Measurements from ENCODE around the gene SAMD13.

DNA sequence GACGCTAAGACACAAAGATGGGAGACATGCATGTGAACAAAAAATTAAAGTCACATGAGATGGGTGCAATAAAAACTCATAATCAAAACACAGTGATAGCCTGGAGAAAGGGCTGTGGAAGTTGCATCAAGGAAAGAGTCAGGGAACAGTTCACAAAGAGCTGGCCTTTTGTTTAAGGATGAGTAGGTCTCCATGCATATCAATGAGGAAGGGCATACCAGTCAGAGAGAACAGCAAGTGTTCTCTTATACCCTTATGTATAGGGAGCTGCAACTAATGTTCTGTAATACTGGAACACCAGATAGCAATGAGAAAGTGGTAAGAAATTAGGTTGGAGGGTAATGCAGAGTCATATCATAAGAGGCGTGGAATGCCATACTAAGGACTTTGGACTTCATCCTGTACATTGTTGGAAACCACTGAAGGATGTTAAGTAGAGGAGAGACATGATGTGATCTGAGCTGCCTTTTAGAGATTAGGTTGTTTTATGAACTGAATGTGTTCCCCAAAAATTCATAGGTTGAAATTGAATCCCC lies 46.7 kb upstream of the SAMD13 start:
- TF ChIP-seq POLR2AphosphoS5 (IDR thresholded peaks at IDR 0.05; ENCODE audit: insufficient read depth, low read depth, low read length): no peak
- no peak for TF ChIP-seq POLR2A (IDR thresholded peaks at IDR 0.05; ENCODE audit: low read depth, low read length)
- TF ChIP-seq, protein P1, sequence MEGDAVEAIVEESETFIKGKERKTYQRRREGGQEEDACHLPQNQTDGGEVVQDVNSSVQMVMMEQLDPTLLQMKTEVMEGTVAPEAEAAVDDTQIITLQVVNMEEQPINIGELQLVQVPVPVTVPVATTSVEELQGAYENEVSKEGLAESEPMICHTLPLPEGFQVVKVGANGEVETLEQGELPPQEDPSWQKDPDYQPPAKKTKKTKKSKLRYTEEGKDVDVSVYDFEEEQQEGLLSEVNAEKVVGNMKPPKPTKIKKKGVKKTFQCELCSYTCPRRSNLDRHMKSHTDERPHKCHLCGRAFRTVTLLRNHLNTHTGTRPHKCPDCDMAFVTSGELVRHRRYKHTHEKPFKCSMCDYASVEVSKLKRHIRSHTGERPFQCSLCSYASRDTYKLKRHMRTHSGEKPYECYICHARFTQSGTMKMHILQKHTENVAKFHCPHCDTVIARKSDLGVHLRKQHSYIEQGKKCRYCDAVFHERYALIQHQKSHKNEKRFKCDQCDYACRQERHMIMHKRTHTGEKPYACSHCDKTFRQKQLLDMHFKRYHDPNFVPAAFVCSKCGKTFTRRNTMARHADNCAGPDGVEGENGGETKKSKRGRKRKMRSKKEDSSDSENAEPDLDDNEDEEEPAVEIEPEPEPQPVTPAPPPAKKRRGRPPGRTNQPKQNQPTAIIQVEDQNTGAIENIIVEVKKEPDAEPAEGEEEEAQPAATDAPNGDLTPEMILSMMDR (IDR thresholded peaks at IDR 0.05; ENCODE audit: extremely low read depth in 1 of 2, insufficient read depth in 1 of 2, low read depth in 1 of 2, low read length in 2 of 2): no peak
- TF ChIP-seq MYC (IDR thresholded peaks at IDR 0.05; ENCODE audit: low read depth, low read length): no peak
- TF ChIP-seq EZH2 (IDR thresholded peaks at IDR 0.05; ENCODE audit: borderline replicate concordance, low read depth, low read length, severe bottlenecking): no peak
- TF ChIP-seq, protein P2, sequence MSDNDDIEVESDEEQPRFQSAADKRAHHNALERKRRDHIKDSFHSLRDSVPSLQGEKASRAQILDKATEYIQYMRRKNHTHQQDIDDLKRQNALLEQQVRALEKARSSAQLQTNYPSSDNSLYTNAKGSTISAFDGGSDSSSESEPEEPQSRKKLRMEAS (IDR thresholded peaks at IDR 0.05; ENCODE audit: insufficient read depth, insufficient read length): no peak
- TF ChIP-seq GATA2 (IDR thresholded peaks at IDR 0.05; ENCODE audit: insufficient read depth, insufficient read length, low read depth, low read length): no peak
- TF ChIP-seq FOS (IDR thresholded peaks at IDR 0.05; ENCODE audit: borderline replicate concordance, insufficient read depth, low read length): no peak

Measured in endothelial cell of umbilical vein (primary cell).